GM18868 (cell line): ENCODE results near the gene CP.

Experiments used
- ATAC-seq: cut with Tn5 transposase; IDR thresholded peaks from one replicate; pipeline ENCODE4 v1.9.1; 2021; ENCODE audit warnings: mild to moderate bottlenecking, moderate library complexity; ENCODE audit not compliant: unreplicated experiment

The CP gene

DNA sequence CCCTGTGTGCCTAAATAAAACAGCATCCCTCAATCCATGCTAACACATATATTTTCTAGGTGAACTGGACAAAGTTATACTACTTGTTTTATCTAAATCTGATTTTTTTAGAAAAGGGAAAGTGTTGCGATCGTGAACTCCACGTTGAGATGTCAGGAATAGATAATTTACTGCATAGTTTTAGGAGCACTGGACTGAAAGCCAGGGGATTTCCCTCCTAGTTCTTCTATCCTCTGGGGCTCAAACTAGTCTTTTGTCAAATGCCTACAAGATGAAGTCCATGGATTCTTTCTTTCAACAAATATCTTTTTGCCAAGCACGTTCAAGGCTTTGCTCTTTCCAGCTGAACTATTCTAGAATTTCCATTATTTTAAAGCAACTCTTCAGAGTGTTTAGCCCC lies 92.8 kb downstream of the CP start:
- peak; percentile 8 for ATAC-seq

- ATAC-seq: no peak
Observed at GRCh38 chr3:149122721-149123578, 98.7 kb downstream of the CP start.
